NCI-H2081 (cell line): ENCODE data around the gene NECTIN3.

Experiments used
- DNase-seq, 2 experiments: peaks; one replicate each; lab custom pipeline; 2025; lab: John Stamatoyannopoulos, UW

Gene NECTIN3

GRCh38 chr3:111210003-111210711 lies 138.5 kb downstream of the NECTIN3 start:
- no peak for DNase-seq

- DNase-seq: no peak
Measured at GRCh38 chr3:111210866-111211564, 139.4 kb downstream of the NECTIN3 start.

- no peak for DNase-seq
Measured at GRCh38 chr3:111212511-111212910, 140.9 kb downstream of the NECTIN3 start.

- DNase-seq: no peak
Measured at GRCh38 chr3:111215481-111215880, 143.9 kb downstream of the NECTIN3 start.

GRCh38 chr3:111218615-111219014 lies 147.0 kb downstream of the NECTIN3 start:
- DNase-seq: no peak

GRCh38 chr3:111227216-111227615 lies 155.6 kb downstream of the NECTIN3 start:
- DNase-seq: no peak

- no peak for DNase-seq
Measured at GRCh38 chr3:111229301-111229700, 157.7 kb downstream of the NECTIN3 start.

- DNase-seq: no peak
Measured at GRCh38 chr3:111236836-111237713, 165.5 kb downstream of the NECTIN3 start.

GRCh38 chr3:111237946-111238345 lies 166.3 kb downstream of the NECTIN3 start:
- DNase-seq: no peak

GRCh38 chr3:111238885-111239284 lies 167.3 kb downstream of the NECTIN3 start:
- DNase-seq: no peak

- no peak for DNase-seq
Measured at GRCh38 chr3:111241960-111242359, 170.3 kb downstream of the NECTIN3 start.
